AG09309 (cell line): ENCODE measurements around the gene DMAC2.
"Not testable (repeated sequence)": the region's sequence is repeated elsewhere in the genome, so short reads cannot be mapped to it uniquely, and the experiment has no call there.

Experiments
- DNase-seq: peaks from one replicate; pipeline ENCODE4 v3.0.0-alpha.2; 2010; ENCODE audit warnings: low read depth
- H3K4me3 ChIP-seq: 2 replicates; pipeline ENCODE4 v1.5.1; 2011; ENCODE audit warnings: mild to moderate bottlenecking, low read depth, low read length, moderate library complexity; ENCODE audit not compliant: control insufficient read depth
- TF ChIP-seq, protein P1 (sequence below): IDR thresholded peaks from 2 replicates; pipeline ENCODE4 v1.5.1; 2011; ENCODE audit warnings: mild to moderate bottlenecking, low read depth, low read length, inconsistent platforms; ENCODE audit not compliant: insufficient read depth, control insufficient read depth; ENCODE audit errors: missing control alignments

Gene DMAC2

GRCh38 chr19:41413947-41414346, 25.8 kb downstream of the DMAC2 start:
- H3K4me3 ChIP-seq: no peak overlapping the region
- TF ChIP-seq, protein P1, sequence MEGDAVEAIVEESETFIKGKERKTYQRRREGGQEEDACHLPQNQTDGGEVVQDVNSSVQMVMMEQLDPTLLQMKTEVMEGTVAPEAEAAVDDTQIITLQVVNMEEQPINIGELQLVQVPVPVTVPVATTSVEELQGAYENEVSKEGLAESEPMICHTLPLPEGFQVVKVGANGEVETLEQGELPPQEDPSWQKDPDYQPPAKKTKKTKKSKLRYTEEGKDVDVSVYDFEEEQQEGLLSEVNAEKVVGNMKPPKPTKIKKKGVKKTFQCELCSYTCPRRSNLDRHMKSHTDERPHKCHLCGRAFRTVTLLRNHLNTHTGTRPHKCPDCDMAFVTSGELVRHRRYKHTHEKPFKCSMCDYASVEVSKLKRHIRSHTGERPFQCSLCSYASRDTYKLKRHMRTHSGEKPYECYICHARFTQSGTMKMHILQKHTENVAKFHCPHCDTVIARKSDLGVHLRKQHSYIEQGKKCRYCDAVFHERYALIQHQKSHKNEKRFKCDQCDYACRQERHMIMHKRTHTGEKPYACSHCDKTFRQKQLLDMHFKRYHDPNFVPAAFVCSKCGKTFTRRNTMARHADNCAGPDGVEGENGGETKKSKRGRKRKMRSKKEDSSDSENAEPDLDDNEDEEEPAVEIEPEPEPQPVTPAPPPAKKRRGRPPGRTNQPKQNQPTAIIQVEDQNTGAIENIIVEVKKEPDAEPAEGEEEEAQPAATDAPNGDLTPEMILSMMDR: no peak
- no peak for DNase-seq

- DNase-seq: no peak
- TF ChIP-seq, protein P1: no peak
- no peak overlapping the region for H3K4me3 ChIP-seq
Measured at GRCh38 chr19:41412953-41413352, 26.8 kb downstream of the DMAC2 start.

DNA sequence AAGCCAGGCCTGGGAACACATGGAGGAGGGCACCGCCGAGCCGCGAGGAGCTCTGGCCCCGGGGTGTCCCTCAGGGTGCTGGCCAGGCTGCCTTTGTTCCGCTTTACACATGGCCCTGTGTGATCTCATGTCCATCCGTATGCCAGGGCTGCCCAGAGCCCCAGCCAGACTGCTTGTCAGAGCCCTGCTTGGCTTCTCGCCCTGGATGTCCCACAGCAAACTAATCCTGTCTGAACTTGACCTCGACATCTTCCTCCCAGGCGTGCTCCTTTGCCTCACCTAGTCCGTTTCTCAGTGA, 27.8 kb downstream of the DMAC2 start:
- no peak for DNase-seq
- TF ChIP-seq, protein P1: no peak
- H3K4me3 ChIP-seq: no peak overlapping the region

GRCh38 chr19:41411100-41411967, 28.4 kb downstream of the DMAC2 start:
- no peak for DNase-seq
- TF ChIP-seq, protein P1: no peak
- no peak overlapping the region for H3K4me3 ChIP-seq

DNA sequence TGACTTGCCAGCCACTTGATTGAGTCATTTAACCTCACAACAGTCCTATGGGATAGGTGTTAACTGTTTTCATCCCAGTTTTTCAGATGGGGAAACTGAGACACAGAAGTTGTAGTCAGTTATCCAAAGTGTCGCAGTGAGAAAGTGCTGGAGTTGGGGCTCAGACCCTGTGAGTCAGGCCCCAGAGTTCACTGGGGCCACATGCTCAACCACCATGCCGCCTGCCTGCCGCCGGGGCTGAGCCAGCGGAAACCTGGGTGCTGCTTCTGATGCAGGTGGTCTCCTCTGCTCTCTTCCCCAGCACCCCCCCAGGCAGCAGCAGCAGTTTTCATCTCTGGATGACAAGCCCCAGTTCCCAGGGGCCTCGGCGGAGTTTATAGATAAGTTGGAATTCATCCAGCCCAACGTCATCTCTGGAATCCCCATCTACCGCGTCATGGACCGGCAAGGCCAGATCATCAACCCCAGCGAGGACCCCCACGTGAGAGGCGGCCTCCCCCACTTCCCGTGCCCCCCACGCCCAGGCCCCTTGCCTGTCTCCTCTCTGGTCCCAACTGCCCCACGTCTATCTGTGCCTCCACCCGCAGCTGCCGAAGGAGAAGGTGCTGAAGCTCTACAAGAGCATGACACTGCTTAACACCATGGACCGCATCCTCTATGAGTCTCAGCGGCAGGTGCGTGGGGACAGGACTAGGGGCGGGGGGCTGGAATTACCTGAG, 29.2 kb downstream of the DMAC2 start:
- DNase-seq: no peak
- H3K4me3 ChIP-seq: no peak overlapping the region
- TF ChIP-seq, protein P1: no peak

GRCh38 chr19:41409288-41409687, 30.4 kb downstream of the DMAC2 start:
- H3K4me3 ChIP-seq: no peak overlapping the region
- DNase-seq: no peak
- TF ChIP-seq, protein P1: no peak

DNA sequence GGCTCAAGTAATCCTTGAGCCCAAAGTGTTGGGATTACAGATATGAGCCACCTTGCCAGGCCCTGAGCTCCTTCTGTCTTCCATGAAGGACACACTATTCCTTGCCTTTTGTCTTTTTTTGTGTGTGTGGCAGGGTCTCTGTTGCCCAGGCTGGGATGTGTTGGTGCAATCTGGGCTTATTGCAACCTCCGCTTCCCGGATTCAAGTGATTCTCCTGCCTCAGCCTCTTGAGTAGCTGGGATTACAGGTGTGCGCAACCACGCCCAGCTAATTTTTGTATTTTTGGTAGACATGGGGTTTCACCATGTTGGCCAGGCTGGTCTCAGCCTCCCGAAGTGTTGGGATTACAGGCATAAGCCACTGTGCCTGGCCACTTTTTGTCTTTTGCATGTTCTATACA, 30.9 kb downstream of the DMAC2 start:
- H3K4me3 ChIP-seq, DNase-seq: not testable (repeated sequence)
